Activated effector memory CD4-positive, alpha-beta T cell treated with anti-CD3 and anti-CD28 coated beads, Interleukin-2, amount 50 U/mL, for 16 hours (primary cell): Measurements from ENCODE around the gene SRP68.
"Not testable (repeated sequence)": the region's sequence is repeated elsewhere in the genome, so short reads cannot be mapped to it uniquely, and the experiment has no call there.

ENCODE experiments used
- DNase-seq: peaks from one replicate; pipeline ENCODE4 v3.0.0-alpha.2; 2020

Gene SRP68

DNA sequence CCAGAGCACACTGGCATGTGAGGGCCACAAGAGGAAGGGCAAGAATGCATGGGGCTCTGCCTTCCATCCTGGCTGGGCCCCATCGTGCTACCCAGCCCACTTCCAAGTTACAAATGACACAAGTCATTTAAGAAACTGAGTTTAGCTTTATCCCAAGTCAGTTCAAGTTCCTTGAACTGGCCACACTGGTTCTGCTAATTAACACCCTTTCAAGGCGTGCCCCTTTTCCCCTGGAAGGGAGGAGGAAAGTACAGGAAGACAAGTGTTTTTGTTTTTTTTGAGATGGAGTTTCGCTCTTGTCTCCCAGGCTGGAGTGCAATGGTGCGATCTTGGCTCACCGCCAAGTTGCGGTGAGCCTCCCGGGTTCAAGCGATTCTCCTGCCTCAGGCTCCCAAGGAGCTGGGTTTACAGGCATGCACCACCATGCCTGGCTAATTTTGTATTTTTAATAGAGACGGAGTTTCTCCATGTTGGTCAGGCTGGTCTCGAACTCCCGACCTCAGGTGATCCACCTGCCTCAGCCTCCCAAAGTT, 27.8 kb downstream of the SRP68 start:
- not testable (repeated sequence) for DNase-seq

DNA sequence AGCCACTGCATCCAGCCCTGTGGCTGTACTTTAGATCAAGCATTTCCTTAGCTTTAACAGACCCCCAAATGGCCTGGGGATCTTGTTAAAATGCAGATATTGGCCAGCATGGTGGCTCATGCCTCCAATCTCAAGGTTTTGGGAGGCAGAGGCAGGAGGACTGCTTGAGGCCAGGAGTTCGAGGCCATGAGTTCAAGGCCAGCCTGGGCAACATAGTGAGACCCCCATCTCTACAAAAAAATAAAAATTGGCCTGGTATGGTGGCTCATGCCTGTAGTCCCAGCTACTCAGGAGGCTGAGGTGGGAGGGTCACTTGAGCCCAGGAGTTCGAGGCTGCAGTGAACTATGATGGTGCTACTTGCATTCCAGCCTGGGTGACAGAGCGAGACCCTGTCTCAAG, 29.4 kb downstream of the SRP68 start:
- DNase-seq = not testable (repeated sequence)

DNA sequence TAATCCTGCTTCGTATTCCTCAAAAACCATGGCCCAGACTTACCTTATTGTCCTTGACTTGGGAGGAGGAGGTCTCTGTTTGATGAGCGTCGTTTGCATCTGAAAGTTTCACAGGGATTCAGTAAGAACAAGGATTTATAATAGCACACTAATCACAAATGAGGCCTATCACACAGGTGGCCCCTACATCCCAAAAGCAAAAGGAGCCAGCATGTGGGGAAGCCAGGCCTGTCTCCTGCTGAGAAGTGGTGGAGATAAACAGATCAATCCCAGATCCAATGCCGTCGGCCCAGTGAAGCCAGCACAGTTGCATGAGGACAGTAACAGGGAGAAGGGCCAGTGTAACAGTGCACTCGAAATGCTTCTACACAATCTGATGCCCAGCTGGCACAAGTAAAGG, 31.9 kb downstream of the SRP68 start:
- DNase-seq = no peak

DNA sequence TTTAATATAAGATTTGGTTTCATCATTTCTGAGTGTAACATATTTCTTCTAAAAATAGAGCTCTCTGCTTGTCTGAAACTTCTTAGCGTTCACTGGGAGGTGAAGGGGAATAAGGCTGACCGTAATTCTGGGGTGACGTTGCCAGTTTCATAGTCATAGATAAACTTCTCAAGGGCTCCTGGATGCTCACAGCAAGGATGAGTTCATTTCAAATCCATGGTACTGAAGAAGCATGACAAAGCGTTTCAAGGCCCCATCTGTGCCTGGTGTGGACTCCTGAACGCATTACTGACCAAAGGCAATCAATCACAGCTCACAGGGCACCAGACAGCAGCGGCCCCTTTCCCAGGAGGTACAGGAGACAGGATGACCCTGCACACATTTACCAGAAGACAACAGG, 33.2 kb downstream of the SRP68 start:
- DNase-seq = no peak

DNA sequence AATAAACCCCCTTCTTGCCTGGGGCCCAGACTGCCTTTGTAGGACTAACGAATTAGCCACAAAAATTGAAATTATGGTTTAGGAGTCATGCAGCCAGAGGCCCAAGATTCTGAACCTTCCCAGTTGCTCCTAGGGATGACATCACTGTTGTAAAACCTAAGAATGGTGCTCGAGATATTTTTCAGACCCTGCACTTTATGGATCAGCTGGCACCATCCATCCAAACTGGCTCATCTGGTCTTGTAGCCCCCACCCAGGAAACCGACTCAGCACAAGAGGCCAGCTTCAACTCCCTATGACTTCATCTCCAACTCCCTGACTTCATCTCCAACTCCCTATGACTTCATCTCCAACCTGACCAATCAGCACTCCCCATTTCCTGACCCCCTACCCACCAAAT, 34.3 kb downstream of the SRP68 start:
- no peak for DNase-seq

DNA sequence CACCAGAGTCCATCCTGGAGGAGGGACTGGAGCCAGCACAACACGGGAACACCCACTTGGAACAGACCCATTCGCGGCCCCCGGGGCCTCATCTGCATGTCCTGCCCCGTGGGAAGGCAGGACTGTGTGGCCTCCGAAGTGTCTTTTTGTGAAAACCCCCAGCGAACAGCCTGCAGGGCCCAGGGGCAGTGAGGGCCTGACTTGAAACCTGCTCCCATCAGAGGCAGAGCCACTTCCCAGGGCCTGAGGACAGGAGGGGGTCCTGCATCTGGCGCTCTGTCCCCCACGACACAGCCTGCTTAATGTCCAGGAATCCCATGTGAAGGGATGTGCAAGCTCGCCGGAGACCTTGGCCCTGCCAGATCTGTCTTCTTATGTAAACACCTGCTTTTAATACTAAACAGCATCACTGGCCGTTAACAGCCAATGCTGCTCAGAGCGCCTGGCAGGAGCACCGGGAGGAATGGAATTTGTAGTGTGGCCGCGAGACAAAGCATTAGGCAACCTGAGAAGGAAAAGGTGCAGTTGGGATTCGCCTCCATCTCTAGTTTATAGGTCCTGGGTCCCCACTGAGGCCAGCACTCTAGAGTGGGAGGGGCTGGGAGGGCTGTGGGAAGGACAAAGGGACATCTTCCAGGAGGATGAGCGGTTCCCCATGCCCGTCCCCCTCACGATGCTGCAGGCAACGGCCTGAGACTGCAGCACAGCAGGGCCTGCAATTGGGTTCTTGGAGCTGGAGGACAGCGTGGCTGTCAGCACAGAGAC, 35.6 kb downstream of the SRP68 start:
- no peak for DNase-seq

DNA sequence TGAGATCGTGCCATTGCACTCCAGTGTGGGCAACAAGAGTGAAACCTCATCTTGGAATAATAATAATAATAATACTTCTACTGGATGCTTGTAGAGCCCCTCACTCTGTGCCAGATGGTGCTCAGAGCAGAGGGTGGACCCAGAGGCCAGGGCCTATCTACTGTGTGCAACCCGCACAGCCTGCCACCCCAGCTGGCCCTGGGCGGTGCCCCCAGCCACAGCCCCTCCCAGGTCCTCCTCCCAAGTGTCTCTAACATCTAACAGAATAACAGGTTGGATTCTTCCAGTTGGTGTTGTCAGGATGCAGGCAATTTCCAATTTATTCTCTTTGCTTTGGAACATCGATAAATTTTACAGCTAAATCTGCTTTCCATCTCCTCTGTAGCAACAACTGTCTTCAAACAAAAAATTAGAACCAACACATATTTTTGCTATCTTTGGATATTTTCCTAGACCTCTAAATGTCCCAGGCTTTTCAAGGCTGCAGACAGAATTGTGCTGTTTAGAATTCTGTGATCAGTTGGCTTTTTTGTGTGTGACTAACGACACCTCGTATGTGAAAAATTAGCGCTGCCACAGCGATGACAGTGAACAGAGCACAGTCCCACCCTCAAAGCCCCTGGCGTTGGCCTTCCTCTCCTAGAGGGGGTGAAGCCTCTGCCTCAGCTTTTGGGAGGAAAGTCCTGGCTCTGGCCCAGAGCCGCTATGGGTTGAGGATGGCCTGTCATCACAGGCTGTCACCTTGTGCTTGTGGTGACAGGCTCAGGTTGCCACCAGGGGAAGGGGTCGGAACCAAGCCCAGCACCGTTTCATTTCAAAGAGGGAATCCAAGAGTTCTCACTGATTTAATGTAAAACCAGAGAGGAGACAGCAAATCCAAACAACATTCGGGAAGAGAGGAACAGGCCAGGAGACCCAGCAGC, 37.6 kb downstream of the SRP68 start:
- DNase-seq = no peak

DNA sequence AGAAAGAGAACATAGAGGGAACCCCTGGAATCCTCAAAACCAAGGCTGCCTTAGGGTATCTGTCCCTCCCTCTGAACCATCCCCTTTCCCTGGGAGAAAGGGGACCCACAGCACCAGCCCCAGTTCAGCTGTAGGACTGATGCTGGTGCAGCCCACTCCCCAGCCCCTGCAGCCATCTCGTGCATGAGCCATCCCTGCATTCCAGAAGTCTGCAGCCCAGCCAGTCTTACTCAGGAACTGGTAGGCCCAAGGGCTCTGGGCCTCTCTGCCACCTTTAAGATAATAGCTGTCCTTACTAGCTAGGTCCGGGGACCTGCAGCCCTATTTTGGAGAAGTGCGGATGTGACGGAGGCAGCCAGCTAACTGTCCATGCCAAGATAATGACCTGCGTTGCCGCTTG, 39.2 kb downstream of the SRP68 start:
- no peak for DNase-seq

DNA sequence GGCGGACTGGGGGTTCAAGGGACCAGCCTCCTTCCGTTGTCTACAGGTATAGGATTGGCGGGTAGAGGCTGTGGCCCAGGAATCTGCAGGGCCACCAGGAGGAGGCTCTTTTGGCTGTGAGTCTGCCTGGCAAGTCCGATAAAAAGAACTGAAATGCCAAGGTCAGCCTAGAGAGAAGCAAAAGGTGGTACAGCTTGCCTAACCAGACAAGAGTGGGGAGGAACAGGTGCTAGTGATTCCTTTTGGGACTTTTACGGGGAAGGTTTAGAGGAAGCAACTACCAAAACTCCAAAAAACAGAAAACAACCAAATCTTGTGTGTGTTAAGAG, 39.6 kb downstream of the SRP68 start:
- DNase-seq = no peak

DNA sequence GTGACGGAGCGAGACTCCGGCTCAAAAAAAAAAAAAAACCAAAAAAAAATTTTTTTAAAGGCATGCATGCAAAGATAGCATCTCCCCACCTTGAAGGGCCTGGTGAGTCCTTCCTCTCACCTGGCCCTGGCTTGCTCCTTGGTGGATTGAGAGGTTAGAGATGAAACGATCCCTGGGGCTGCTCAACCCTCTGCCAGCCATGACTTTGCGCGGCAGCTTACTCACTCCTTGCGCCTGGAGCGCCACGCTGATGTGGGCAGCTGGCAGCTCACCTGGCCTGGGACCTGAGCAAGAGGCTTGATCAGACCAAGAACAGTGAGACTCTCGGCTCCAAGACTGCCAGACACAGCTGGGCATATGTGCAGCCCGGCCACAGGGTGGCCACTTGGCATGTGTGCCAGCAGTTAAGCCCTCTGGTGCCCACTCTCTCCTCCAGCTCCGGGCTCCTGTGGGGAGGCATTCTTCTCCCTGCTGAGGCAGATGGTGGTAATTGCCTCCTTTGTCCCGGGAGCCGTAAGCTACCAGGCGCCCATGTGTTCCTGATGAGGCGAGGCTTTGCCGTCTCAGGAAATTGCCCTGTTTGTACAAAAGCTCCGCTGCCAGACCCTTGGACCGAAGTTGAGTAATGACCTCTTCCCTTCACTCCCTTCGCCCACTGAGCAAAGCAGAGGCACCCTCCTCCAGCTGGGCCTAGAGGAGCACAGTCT, 40.1 kb downstream of the SRP68 start:
- no peak for DNase-seq

DNA sequence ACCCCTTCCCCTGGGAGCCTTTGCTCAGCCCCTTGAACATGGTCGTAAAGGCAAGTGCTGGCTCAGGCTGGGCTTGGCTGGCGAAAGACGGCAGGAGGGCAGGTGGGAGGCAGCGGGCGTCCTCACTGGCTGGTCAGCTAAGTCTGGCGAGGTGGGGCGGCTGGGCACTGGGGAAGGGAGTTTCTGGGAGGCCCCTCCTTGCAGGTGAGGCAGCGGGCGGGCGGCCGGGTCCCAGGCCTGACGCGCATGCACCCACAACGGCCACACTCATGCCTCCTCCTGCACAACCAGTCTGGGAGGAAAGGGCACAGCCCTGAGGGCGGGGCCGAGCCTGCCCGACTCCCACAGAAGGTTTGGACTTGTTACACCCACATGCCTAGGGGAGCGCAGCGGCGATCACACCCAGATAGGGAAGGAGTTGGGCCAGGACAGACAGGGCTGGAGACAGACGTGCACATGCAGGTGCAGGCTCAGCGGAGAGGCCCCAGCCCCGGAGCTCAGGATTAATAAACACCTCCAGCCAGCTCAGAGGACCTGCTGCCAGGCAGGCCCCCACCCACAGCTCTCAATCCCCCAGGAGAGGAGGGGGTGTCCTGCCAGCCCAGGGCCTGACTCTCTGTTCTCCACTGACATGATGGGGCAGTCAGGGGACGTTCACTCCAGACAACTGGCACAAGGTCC, 45.0 kb downstream of the SRP68 start, which contains the start of gene EVPL:
TSS of gene EVPL (minus strand) at position 148 of the 681 bp plus-strand sequence. CDS start at position 40, 108 bp downstream.
- no peak for DNase-seq

DNA sequence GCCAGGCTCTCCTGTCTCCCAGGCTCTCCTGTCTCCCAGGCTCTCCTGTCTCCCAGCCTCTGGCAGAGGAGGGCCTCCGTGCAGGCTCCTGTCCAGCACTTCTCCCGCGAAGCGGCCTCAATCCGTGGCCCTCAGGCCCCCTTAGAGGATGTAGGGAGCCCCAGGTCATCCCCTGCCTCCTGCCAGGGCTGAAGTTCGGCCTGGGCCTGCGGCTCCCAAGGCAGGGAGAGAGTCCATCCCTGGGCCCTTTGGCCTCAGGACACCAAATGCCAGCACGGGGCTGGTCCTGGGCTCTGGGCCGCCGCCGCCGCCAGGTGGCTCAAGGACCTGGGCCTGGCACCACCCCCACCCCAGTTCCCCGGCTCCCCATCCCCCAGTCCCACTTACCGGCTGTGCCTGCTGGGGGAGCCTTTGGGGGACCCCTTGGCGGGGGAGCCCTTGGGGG, 45.6 kb downstream of the SRP68 start:
- no peak for DNase-seq

DNA sequence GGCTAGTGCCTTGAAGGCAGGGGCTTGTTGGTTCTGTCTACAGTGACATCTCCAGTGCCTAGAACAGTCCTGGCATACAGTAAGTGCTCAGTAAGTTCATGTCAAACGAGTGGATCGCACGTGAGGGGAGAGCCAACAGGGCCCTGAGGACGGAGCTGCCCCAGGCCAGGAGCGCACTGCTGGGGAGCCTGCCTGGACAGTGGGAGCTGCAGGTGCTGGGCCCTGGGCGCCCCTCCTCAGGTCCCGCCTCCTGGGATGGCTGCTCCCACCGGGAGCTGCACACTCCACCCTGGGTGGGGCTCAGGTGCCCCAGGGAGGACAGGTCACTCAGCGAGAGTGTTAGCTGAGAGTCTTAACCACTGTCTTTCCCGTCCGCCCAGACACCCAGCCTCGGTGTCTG, 47.0 kb downstream of the SRP68 start:
- no peak for DNase-seq

DNA sequence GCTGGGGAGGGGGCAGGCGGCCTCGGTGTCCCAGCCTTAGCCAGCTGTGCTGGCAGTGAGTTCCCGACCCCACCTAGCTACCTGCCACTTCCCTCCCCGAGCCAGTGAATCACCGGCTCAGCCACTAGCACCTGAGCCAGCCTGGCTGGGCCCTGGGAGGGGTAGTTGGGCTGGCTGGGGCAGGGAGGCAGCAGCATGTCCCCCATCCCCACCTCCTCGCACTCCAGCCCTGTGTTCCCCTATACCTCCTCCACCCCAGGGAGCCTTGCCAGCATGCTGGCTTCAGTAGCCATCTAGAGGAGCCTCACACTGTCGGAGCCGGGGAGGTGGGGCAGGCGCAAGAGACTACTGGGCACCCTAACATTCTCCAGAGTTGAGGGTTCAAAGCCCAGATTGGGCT, 48.0 kb downstream of the SRP68 start:
- DNase-seq = no peak

DNA sequence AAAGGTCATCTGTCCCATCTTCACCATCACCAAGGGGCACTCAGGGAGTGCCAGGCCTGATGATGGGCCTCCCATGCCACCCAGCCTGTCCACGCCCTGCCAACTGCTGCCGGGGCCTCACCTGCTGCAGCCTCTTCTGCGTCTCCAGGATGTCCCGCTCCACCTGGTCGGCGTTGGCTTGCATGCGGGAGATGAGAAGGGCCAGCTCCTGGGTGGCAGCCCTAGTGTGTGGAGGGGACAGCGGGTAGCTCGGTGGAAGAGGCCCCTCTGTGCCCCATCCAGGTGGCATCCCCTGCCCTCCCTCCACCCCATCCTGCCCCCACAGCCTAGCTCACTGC, 48.4 kb downstream of the SRP68 start:
- no peak for DNase-seq

DNA sequence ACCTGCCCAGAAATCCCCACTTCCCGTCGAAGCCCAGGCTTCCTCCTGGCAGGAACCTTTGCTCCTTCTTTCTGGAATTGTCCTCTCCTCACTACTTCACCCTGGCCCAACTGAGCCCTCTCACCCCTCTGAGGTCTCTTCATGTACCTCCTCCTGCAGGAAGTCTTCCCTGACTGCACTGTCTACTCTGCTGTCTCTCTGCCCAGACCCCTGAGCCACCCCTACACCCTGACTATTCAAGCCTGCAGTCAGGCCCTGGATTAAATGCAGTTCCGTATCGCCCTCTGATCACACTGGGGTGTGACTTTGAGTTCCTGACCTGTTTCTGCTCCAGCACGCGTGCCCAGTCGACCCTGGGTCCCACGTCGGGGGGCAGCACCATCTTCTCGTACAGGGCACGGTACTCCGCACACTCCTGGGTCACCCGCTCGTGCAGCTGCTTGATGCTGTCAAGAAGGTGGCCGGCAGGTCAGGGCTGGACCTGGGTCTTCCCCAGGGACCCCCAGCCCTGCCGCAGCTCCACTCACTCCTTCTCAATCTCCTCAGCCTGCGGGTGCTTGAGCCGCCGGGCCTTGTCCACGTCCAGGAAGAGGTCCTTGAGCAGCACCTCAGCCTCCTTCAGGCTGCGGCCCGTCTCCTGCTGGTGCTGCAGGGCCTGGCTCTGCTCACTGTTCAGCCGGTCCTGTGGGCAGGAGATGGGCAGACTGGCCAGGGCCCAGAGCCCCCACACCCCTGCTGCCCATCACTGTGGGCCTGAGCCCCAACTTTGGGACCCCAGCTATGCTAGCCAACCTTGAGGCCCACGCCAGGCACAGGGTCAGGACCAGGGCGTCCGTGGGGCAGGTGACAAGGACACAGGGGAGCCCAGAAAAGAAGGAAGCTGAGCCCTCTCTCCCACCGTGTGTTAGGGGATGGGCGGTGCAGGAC, 49.1 kb downstream of the SRP68 start:
- no peak for DNase-seq

DNA sequence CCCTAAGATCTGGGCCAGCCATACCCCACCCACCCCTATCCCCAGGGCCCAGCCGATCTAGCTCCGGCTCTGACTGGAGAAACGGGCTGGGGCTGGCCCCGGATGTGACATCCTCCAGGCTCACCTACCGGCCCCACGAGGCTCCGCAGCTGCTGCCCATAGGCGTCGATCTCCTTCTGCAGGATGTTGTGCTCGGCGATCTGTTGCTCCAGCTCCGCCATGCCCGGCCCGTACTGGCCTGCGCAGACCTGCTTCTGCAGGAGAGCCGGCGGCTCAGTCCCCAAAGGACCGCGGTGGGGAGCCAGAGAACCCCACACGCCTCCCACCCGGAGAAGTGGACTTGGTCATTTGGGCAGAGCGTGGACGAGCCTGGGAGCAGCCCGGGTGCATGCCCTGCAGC, 50.0 kb downstream of the SRP68 start:
- no peak for DNase-seq

DNA sequence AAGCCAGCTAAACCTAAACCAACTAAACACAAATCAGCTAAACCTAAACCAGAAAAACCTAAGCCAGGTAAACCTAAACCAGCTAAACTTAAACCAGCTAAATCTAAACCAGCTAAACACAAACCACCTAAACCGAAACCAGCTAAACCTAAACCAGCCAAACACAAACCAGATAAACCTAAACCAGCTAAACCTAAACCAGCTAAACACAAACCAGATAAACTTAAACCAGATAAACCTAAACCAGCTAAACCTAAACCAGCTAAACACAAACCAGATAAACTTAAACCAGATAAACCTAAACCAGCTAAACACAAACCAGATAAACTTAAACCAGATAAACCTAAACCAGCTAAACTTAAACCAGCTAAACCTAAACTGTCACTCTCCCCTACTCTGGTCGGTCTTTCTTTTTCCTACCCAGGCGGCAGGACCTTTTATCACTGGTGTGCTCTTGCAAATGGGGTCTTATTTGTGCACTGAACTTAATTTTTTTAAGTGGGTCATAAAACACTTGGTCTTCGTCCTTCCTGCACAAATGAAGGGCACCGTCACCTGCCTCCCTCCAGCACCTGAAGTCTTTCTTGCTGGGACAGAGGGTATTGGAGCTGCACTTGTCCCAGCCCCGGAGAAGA, 52.4 kb downstream of the SRP68 start:
- DNase-seq = no peak

DNA sequence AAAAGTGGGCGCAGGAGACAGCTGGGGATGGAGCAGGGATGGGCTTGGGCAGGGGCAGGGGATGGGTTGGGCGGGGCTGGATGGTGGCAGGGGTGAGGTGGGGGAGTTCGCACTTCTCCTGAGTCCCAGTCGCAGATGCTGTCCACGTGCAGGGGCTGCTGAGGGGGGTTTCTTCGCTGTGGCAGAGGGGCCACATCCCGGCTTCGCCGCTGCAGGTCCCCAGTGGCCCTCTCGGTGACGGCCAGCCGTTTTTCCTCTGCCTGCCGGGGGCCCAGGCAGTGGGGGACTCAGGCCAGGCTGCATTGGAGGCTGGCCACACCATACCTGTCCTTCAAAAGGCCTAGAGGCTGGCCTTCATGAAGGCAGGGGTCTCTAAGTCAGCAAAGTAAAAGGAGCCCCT, 53.5 kb downstream of the SRP68 start:
- no peak for DNase-seq

DNA sequence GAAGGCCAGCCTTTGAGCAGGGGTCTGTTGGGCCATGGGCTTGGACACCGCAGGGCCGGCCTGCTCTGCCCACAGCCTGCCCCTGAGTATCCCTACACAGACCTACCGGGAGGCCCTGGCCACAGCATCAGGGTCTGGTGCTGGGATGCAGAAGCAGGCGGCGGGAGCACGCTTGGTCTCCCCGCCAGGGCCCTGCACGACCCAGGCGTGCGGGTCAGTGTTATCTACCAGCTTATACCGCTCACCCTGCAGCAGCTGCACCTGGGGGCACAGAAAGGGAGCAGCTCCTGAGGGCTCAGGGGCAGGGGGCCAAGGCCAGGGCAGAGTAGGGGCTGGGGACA, 54.0 kb downstream of the SRP68 start:
- no peak for DNase-seq
